GM10248 (cell line): ENCODE results near the gene MAP3K8.

ENCODE experiments used
- CTCF ChIA-PET: fragments of 300-600 bp; sonication (Branson Sonifier 250); formaldehyde crosslinking; extraction: SDS; loops from one replicate; lab custom pipeline; 2021; ENCODE audit warnings: antibody characterized with exemption; lab: Yijun Ruan, JAX
- POLR2A ChIA-PET: fragments of 350-650 bp; sonication (Branson Sonifier 250); formaldehyde crosslinking; extraction: SDS; loops from one replicate; lab custom pipeline; 2020; ENCODE audit warnings: antibody characterized with exemption; lab: Yijun Ruan, JAX
- DNase-seq: peaks from one replicate; pipeline ENCODE4 v3.0.0; 2012; ENCODE audit errors: extremely low spot score
- TF ChIP-seq, protein P1 (sequence below): IDR thresholded peaks from 2 replicates; pipeline ENCODE4 v1.5.1; 2012; ENCODE audit warnings: mild to moderate bottlenecking, low read depth; ENCODE audit errors: extremely low read depth, missing control alignments, control extremely low read depth

The MAP3K8 gene

DNA sequence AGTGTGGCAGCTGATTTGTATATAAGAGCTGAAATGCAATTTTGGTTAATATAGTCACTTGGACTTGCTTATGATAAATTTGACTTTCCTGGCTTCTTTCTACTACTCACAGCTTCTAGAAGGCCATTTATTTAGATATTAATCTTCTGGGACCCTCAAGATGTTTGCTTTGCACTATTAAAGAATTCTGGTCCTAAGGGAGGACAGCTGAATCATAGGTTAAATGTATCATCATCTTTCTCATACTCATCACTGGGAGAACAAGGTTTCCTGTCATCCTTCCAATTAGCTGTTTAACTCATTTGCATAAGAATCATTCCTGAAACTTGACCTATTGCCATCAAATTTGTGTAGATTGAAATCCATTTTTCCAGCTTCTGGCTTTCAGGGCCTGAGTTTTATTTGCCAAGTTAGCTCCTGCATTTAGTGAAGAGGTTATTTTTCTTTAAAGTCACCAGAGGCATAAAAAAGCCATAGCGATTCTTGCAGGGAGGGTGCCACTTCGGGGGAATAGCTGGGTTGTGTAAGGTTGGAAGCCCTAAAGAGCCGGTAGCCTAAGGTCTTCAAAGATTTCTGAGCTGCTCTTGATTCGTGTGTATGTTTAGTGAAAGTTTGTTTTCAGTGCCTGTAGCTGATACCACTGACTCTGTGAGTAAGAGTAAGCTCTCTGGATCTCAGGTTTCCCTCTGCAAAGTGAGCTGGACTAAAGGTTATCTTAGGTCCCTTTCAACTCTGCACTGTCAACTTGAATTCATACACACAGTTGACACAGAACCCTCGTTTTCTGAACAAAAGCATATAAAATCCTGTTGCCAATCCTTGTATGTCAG is 4.3 kb downstream of the MAP3K8 start:
- ChIA-PET POLR2A (interaction anchor here (0.7 kb wide), 2 partner anchors 19 to 143 kb away, joined by 3 read pairs; no protein-coding TSS in a partner anchor), CTCF (interaction anchor here (0.8 to 2.1 kb wide), 19 partner anchors 9 to 153 kb away, joined by 3 to 8 read pairs (median 3); no protein-coding TSS in a partner anchor)
- DNase-seq = no peak
- TF ChIP-seq, protein P1, sequence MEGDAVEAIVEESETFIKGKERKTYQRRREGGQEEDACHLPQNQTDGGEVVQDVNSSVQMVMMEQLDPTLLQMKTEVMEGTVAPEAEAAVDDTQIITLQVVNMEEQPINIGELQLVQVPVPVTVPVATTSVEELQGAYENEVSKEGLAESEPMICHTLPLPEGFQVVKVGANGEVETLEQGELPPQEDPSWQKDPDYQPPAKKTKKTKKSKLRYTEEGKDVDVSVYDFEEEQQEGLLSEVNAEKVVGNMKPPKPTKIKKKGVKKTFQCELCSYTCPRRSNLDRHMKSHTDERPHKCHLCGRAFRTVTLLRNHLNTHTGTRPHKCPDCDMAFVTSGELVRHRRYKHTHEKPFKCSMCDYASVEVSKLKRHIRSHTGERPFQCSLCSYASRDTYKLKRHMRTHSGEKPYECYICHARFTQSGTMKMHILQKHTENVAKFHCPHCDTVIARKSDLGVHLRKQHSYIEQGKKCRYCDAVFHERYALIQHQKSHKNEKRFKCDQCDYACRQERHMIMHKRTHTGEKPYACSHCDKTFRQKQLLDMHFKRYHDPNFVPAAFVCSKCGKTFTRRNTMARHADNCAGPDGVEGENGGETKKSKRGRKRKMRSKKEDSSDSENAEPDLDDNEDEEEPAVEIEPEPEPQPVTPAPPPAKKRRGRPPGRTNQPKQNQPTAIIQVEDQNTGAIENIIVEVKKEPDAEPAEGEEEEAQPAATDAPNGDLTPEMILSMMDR = no peak

DNA sequence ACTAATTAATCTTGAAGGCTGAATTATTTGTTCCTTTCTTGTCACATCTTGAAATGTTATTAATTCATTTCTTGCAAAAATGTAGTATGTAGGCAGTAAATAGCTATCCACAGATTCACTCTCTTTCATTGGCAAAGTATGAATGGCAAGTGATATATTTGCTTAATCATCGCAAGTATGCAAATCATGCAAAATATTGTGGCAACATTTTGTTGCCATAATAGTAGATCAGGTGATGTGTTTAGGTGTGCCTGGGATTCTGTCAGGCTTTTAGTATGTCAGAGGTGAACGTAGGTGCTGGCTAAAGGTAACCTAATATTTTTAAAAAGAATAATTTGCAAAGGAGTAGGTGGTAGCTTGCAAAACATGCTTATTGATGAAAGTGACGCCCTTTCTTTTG is 5.9 kb downstream of the MAP3K8 start:
- POLR2A ChIA-PET = no interaction called here
- DNase-seq = no peak
- TF ChIP-seq, protein P1 = no peak
- CTCF ChIA-PET = interaction anchor here (1.3 kb wide), 1 partner anchor 10 kb away, joined by 7 read pairs; no protein-coding TSS in a partner anchor

DNA sequence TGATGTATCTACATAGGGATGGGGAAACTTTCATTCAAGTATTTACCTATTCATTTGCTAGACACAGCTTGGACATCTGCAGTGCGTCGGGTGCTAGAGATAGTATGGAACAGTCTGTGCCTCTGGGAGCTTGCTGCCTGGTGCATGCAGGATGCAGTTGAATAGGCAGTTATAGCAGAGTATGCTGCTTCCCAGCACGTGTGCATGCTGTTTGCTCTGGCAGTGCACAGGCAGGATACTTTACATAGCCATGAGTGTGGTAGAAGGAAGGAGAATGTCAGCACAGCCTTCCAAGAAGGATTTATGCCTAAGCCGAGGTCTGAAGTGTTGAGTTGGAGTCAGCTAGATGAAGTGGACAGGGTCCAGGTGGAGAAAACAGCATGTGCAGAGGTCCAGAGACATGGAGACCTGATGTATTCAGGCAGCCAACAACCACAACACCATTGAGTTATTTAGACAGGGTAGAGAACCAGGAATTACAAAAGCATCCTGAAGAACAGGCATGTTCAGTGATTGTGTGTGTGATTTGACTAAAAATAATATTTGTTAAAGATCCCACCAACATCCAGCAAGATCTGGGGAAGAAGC is 8.1 kb downstream of the MAP3K8 start:
- DNase-seq = no peak
- POLR2A ChIA-PET = interaction anchor here (0.9 to 1.7 kb wide), 2 partner anchors 9 to 91 kb away, joined by 3 to 11 read pairs; partner anchors contain the start of gene MAP3K8
- CTCF ChIA-PET = interaction anchor here (1.0 to 1.8 kb wide), 9 partner anchors 9 to 140 kb away, joined by 3 to 4 read pairs (median 3); partner anchors contain the start of gene MAP3K8
- TF ChIP-seq, protein P1 = no peak

DNA sequence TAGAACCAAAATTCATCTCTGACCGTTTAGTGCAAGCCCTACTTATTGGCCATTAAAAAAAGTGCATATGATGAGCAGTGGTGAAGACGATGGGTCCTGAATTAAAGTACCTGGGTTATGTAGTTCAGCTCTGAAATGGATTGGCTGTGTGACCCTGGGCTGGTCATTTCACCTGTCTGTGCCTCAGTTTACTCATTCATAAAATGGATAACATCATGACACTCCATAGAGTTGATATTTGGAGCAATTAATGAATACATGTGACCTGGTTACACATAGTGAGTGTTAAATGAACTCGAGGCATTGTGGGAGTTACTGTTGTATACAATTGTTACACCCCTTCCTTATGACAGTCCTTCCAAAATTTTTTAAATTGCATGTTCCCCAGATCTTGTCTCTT is 9.1 kb downstream of the MAP3K8 start:
- CTCF ChIA-PET = interaction anchor here (1.1 to 1.8 kb wide), 7 partner anchors 12 to 139 kb away, joined by 3 to 4 read pairs (median 3); no protein-coding TSS in a partner anchor
- POLR2A ChIA-PET = interaction anchor here (1.7 kb wide), 1 partner anchor 10 kb away, joined by 11 read pairs; the partner anchor contains the start of gene MAP3K8
- no peak for DNase-seq
- TF ChIP-seq, protein P1 = no peak

DNA sequence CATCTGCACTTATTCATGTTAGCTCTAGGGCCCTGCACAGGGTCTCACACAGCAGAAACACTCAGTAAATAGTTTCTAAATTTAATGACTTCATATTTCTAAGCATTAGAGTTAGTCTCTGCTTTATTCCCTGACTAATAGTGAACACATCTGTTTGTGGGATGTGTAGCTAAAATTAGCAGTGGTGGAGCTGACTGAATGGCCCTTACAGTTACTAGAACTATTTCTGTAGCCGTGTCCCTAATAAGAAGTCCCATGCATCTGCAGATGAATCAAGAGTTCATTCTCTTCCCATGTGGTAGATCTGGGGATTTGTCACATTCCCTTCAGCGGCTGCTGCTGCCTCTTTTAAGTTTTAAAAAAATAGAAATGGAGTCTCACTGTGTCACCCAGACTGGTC is 11.7 kb downstream of the MAP3K8 start:
- ChIA-PET POLR2A (interaction anchor here (0.7 to 1.1 kb wide), 3 partner anchors 9 to 12 kb away, joined by 3 to 6 read pairs (median 4); no protein-coding TSS in a partner anchor), CTCF (interaction anchor here (0.7 to 2.9 kb wide), 5 partner anchors 13 to 33 kb away, joined by 3 to 10 read pairs (median 4); no protein-coding TSS in a partner anchor)
- TF ChIP-seq, protein P1 = no peak
- no peak for DNase-seq

GRCh38 chr10:30447125-30447799 is 13.3 kb downstream of the MAP3K8 start:
- TF ChIP-seq, protein P1 = no peak
- DNase-seq = no peak
- ChIA-PET POLR2A (interaction anchor here (0.8 kb wide), 1 partner anchor 13 kb away, joined by 4 read pairs; the partner anchor contains the start of gene MAP3K8), CTCF (interaction anchor here (0.8 to 2.1 kb wide), 8 partner anchors 9 to 145 kb away, joined by 3 to 8 read pairs (median 3); no protein-coding TSS in a partner anchor)
